Fibroblast of lung (primary cell): ENCODE measurements around the gene IL25.

ENCODE experiments used
- EZH2 ChIP-seq: IDR thresholded peaks from 2 replicates; pipeline ENCODE4 v1.5.1; 2012; ENCODE audit warnings: low read length, control low read depth, mild to moderate bottlenecking; ENCODE audit errors: missing control alignments
- TF ChIP-seq, protein P1 (sequence below), 2 donors: IDR thresholded peaks in 1 of 2; conservative IDR thresholded peaks in 1 of 2; 1 replicate in 1 of 2; 2 replicates in 1 of 2; pipeline ENCODE4 v1.5.1; 2011 to 2012; ENCODE audit warnings: low read length in 2 of 2, control low read depth in 1 of 2, inconsistent platforms in 1 of 2, low read depth in 1 of 2, mild to moderate bottlenecking in 1 of 2

- TF ChIP-seq, protein P1, sequence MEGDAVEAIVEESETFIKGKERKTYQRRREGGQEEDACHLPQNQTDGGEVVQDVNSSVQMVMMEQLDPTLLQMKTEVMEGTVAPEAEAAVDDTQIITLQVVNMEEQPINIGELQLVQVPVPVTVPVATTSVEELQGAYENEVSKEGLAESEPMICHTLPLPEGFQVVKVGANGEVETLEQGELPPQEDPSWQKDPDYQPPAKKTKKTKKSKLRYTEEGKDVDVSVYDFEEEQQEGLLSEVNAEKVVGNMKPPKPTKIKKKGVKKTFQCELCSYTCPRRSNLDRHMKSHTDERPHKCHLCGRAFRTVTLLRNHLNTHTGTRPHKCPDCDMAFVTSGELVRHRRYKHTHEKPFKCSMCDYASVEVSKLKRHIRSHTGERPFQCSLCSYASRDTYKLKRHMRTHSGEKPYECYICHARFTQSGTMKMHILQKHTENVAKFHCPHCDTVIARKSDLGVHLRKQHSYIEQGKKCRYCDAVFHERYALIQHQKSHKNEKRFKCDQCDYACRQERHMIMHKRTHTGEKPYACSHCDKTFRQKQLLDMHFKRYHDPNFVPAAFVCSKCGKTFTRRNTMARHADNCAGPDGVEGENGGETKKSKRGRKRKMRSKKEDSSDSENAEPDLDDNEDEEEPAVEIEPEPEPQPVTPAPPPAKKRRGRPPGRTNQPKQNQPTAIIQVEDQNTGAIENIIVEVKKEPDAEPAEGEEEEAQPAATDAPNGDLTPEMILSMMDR (conservative IDR thresholded peaks at IDR 0.05 in 1 of 2, IDR thresholded peaks at IDR 0.05 in 1 of 2; ENCODE audit: low read depth in 1 of 2, low read length in 2 of 2): no peak
- no peak for TF ChIP-seq EZH2
Measured at GRCh38 chr14:23324455-23324846, 48.2 kb upstream of the IL25 start.
